Coronary artery (tissue), 2 donors: ENCODE data around the gene OCIAD2.
"Not testable (repeated sequence)": the region's sequence is repeated elsewhere in the genome, so short reads cannot be mapped to it uniquely, and the experiment has no call there.

Experiments
- DNase-seq: peaks from one replicate; pipeline ENCODE4 v3.0.0-alpha.2; 2017; ENCODE audit warnings: low spot score
- H3K27ac ChIP-seq, 2 donors: fragments of 200-600 bp; sonication (generic); one replicate each; pipeline ENCODE4 v1.5.1; 2016 to 2019
- H3K4me3 ChIP-seq: fragments of 200-600 bp; sonication (generic); 2 replicates; pipeline ENCODE4 v1.5.1; 2016; ENCODE audit warnings: mild to moderate bottlenecking, moderate library complexity
- CTCF ChIP-seq: fragments of 200-600 bp; sonication (generic); IDR thresholded peaks from one replicate; pipeline ENCODE4 v1.5.1; 2019; ENCODE audit warnings: antibody characterized with exemption

OCIAD2 gene

DNA sequence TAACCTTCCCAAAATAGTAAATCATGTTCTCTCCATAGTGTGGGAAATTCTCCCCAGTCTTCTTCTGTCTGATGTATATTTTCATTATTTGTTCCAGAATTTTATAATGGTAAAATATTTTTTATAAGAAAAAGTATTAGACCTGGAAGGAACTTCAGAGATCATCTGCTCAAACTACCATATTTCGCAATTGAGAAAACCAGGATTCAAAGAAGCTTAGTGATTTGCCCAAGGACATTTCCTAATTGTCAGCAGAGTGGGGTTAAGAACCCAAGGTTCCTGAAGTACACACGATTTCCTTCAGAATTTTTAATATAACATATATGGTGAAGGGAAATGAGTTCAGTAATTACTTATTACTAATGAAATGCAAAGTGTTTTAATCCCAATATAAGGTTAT is 51.6 kb downstream of the OCIAD2 start:
- Histone ChIP-seq H3K4me3 (no peak overlapping the region), H3K27ac (no peak overlapping the region)

DNA sequence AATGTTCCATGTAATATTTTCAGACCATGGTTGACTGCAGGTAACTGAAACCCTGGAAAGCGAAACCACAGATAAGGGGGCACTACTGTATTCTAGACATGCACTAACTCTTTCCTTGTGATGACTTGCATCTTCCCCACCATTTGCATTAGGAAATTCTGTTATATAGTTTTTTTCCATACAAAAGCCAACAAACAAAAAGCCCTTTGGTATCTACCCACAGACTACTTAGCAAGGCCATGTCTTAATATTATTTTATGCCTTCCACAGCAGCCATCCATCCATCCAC is 52.2 kb downstream of the OCIAD2 start:
- no peak for TF ChIP-seq CTCF
- Histone ChIP-seq H3K4me3 (no peak overlapping the region), H3K27ac (no peak overlapping the region)
- DNase-seq, result no peak

More for the DNA sequence above, 51.6 kb downstream of the OCIAD2 start:
- no peak for TF ChIP-seq CTCF
- no peak for DNase-seq

- H3K27ac ChIP-seq, result no peak overlapping the region
- TF ChIP-seq CTCF, result no peak
- no peak for DNase-seq
- H3K4me3 ChIP-seq, result no peak overlapping the region
These were observed 52.8 kb downstream of the OCIAD2 start for GRCh38 chr4:48853604-48854394.

DNA sequence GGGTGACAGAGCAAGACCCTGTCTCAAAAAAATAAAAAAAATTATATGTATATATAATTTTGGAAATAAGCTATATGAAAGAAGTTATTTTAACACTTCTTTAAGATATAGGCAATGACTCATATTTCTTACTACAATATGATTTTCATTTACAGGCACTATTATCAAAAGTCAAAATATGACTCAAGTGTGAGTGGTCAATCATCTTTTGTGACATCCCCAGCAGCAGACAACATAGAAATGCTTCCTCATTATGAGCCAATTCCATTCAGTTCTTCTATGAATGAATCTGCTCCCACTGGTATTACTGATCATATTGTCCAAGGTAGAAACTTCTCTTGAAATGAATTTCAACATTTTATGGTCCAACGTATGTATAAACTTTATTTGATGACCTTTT is 54.9 kb downstream of the OCIAD2 start:
- no peak for TF ChIP-seq CTCF
- H3K27ac ChIP-seq, result no peak overlapping the region
- no peak overlapping the region for H3K4me3 ChIP-seq
- no peak for DNase-seq

GRCh38 chr4:48848799-48849198 is 57.8 kb downstream of the OCIAD2 start:
- not testable (repeated sequence) for H3K4me3 ChIP-seq, DNase-seq, H3K27ac ChIP-seq

- no peak overlapping the region for H3K27ac ChIP-seq
- H3K4me3 ChIP-seq, result no peak overlapping the region
- no peak for TF ChIP-seq CTCF
- DNase-seq, result no peak
These were observed 61.7 kb downstream of the OCIAD2 start for GRCh38 chr4:48844843-48845242.

DNA sequence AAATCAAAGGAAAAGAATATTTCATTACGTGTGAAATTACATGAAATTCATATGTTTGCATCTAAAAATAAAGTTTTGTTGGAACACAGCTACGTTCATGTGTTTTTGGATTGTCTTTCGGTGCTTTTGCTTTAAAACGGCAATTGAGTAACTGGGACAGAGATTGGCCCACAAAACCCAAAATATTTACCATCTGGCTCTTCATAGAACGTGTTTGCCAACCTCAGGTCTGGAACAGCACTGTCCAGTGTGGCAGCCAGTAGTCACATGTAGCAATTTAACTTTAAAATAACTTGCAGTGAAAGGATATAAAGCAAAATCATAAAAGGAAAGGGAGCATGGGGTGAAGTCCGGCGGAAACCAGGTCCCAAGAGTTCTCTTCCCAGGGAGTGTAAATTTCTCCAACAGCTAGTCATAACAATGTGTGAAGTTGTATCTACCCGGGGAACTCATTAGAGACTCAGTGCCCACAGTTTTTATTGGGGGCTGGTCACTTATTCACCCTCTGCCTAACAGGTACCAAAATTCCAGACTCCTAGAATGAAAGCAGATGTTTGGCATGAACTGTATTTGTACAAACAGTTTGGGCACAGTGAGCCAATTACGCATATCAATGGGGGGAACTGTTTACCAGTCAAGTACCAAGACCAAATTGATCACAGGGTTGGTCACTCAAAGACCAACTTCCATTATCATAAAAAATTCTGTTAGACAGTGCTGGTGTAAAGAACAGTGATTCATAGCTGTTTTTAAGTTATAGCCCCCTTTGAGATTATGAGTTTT is 65.3 kb downstream of the OCIAD2 start:
- Histone ChIP-seq H3K4me3 (no peak overlapping the region), H3K27ac (no peak overlapping the region)
- no peak for DNase-seq
- no peak for TF ChIP-seq CTCF
